Stimulated activated CD4-positive, alpha-beta T cell treated with anti-CD3 and anti-CD28 coated beads, Interleukin-15, amount 100 ng/mL, for 1 hour (primary cell): ENCODE results near the gene HSD11B2.

Experiments
- DNase-seq, 2 donors: peaks; one replicate each; pipeline ENCODE4 v3.0.0-alpha.2; 2020; ENCODE audit warnings: low read depth in 1 of 2, low spot score in 1 of 2

HSD11B2 gene

DNA sequence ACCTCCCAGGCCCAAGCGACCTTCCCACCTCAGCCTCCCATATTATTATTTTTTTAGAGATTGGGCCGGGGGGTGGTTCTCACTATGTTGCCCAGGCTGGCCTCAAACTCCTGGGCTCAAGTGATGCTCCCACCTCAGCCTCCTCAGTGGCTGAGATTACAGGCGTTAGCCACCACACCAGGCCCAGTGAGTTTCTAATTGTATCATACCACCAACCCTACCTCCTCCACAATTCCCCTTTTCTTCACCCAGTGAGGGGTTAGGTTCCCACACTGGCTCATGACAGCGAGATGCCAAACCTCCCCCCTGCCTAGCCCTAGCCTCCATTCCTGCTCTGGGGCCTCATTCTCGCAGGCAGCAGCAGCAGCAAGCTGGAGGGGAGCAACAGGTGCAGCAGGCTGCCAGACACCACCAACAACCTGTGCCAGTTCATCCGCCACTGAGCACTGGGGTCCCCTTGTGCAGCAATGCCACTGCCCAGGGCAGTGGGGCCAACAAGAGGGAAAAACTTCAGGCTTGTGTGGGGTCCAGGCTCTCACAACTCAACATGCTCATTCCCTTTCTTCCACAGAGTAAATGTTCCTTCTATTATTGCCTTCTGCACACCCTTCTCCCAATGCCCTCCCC lies 41.0 kb downstream of the HSD11B2 start:
- no peak for DNase-seq

DNA sequence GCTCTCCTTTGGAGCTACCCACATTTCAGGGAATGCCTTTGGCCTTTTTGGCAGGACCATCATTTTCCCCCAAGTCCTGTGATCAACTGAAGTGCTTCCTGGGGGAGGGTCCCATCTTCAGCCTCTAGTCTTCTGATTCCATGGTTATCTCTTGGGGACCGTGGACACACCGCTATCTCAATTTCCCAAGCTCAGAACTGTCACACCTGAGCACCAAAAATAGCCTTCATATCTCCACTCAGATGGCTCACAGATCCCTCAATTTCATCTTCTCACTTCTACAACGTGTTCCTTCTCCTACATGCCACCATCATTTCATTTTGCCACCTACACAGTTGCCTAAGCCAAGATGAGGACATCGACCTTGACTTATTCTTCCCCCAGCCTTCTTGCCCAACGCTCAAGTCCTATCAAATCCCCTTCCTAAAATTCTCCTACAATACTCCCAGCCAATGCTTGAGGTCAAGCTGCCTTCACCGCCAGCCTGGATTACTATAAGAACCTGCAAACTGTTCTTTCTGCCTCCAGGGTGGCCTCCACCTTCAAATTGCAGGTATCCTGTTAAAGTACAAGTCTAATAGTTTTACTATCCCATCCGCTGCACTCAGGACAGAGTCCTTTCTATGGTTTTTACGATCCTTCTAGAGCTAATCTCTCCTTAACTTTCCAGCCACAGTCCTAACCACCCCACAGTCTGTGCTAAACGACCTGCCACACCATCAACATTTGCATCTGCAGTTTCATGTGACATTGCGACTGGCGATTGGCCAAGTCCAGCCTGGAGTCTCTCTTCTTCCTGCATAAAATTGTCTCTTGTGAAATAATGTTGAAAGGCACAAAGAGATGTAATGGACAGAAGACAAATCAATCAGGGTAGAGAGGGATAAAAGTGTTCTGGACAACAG lies 43.9 kb downstream of the HSD11B2 start:
- DNase-seq = no peak

DNA sequence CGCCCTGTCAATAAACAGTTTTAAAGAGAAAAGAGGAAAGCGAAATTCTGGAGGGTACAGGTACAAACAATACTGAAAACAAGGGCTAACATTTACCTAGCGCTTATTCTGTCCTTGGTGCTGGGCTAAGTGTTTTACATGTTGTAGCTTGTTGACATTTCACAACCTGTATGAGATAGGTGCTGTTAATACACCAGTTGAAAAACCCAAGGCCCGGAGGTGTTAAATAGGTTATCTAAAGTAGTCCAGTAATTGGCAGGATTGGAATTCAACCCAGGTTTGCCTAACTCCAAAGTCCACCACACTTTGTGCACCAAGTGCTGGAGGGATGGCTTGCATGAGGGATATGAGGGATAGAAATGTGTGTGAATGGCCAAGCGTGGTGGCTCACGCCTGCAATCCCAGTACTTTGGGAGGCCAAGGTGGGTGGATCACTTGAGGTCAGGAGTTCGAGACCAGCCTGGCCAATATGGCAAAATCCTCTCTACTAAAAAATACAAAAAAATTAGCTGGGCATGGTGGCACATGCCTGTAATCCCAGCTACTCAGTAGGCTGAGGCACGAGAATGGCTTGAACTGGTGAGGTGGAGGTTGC lies 47.1 kb downstream of the HSD11B2 start:
- DNase-seq = no peak

GRCh38 chr16:67480833-67481560 lies 50.1 kb downstream of the HSD11B2 start, which contains the start of gene ATP6V0D1:
Gene ATP6V0D1 (minus strand): TSS chr16:67481157. CDS start chr16:67481086, 71 bp downstream.
- peak; percentile 97 to 99 for DNase-seq

DNA sequence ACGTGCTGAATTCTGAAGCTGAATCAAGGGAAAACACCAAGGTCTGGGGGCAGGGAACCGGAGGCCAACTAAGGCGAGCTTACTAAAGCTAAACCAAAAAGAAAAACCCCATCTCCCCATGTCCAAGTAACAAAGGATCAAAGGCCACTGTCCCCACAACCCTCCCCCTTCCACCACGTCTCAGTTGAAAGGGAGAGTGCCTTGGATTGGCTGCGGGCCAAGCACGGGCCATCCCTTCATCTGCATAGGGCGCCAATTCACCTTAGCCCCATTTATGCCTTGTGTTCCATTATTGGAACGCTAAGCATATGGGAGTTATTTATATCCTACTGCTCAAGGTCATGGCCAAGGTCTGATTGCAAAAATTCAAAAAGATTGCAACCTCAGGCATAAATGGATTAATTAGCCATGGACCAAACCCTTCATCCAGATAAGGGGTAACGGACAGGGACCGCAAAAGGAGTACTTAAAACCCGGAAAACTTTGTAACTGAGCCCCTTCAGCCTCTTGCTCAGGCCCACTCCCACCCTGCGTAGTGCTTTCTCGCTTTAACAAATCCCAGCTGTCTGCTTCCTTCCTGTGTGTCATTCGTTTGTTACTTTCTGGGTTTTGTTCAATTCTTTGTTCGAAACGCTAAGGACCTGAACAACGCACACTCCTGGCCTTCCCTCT lies 50.8 kb downstream of the HSD11B2 start:
- peak in 1 of 2 donors; percentile 10 for DNase-seq

DNA sequence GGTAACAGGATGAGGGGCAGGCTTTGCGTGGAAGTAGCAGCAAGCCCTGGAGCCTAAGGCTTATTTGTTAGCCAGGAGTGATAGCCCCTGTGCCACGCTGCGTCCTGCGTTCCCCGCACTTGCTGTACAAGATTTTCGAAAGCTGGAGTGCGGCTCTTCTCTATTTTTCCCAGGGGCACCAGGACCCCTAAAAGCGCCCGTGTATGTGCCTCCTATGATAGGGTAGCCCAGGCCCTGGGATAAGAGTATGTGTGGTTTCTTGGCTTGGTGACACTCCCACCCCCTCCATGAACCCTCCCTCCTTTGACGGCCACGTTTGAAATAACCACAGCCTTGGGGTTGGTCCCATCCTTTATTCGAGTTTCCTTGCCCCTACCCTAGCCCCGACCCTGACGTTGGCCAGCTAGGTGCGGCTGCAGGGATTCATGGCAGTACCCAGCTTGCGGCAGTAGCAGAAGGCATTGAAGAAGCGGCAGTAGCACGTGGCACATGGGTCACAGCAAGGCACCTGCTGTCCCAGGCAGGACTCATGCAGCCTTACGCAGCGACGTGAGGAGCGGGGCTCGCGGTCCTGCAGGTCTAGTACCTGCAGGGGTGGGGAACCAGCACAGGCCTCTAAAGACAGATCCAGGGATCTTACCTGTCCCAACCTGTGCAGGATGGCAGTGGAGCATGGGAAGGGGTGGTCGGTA lies 51.5 kb downstream of the HSD11B2 start:
- no peak for DNase-seq

DNA sequence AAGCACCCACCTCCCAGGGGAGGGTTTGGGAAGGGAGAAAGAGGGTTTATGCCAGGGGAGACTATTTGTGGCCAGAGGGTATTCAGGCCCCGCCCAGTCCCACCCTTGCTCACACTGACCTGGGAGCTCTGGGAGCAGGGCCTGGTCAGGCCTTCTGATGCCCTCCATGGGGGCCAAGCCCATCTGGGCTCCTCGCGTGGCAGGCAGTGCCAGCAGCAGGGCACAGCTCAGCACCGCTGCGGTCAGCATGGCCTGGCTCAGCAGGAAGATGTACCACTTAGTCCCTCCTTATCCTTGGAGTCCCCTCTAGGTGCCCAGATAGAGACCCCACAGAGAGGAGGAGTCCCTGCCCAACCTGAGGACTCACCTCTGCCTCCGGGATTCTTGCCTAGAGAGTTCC lies 52.2 kb downstream of the HSD11B2 start, which contains the start of gene AGRP:
Gene AGRP, minus strand, starts transcription at position 398 of the 400 bp plus-strand sequence. Its CDS starts 149 bp downstream, at position 249.
- no peak for DNase-seq

DNA sequence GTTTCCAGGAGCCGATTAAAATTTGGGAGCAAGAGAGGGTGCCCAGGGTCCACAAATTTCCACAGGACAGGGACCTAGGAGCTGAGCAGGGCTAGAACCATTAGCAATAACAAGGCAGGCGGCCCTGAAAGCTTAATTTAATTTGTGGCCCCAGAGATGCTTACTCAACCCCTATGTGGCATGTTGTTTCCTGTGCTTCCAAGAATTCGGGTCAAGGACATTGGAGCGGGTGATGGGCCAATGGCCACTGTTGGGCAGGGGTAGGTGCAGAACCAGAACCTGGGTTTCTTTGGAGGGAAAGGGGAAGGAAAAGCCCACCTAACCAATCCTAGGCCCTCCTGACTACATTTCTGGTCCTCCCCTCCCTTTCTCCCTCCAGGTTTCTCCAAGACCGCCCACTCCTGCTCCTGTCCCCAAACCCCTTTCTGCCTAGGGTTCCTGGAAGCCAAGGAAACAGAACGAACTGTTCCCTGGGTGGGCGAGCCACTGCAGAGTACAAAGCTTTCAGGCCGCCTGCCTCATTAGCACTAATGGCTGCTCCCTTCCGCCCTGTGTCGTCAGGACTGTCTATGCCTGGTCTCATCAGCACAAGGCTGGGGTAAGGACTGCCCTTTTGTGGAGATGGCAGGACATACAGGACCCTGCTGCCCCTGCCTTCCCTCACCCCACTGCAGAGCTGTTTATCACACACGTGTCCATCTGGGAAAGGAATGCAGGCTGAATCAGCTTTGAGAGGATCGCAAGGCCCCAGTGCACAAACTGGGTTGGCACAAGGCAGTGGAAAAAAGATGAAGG lies 53.0 kb downstream of the HSD11B2 start:
- DNase-seq = no peak

DNA sequence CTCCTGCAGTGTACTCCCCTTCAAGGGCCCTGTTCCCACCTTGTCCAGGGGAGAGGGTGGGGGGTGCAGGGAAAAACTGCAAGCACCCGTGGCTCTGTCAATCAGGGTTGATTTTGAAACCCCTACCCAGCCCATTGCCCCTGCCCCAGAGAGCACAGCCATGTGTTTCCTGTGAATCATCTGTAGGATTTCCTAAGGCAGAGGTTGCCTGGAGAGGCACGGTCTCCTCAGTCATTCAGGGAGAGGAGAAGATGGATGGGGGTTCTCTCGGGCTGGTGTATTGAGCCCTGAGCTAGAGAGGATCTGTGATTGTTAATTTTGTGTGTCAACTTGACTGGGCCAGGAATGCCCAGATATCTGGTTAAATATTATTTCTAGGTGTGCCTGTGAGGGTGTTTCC lies 55.9 kb downstream of the HSD11B2 start:
- DNase-seq = no peak
